ENCODE data around the gene ACTG1.
A peak's percentile ranks its signal among the peaks of the same experiment; 100 is the strongest.
"Not testable (repeated sequence)": the region's sequence is repeated elsewhere in the genome, so short reads cannot be mapped to it uniquely, and the experiment has no call there.

ACTG1 gene

DNA sequence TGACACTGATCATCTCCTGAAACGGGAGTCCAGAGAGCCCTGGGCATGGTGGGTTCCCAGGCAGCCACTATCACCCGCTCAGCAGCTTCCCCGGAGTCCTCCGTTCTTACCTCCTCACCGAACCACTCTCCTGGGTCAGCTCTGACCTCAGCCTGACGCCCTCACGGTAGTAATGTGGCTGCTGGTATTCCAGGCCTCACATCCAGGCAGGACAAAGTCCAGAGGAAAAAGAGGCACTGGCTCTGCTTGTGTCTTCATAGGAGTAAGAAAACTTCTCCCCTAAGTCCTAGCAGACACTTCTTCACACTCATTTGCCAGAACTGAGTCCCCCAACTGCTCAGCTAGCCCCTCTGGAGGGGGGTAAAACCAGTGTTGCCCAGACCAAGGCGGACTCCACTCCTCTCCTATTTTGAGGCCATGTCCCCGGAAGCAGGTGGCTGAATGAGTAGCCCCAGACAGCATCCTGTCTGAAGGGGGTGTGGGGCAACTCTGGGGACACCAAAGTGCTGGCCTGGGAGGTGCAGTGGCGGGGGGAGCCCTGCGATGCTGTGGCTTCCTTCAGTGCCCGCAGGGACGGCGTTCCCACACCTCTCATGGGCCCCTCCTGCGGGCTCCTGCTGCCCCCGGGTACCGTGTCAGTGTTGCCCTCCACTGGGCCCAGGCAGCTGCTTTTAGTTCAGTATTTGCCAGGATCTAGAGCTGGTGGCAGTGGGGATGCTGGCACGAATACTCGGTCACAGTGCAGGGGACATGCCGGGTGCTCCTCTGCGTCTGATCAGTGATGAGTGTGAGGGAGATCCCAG is 20.9 kb upstream of the ACTG1 start:
- DNase-seq (no peak), ATAC-seq (no peak)

GRCh38 chr17:81532490-81533287 is 20.1 kb upstream of the ACTG1 start:
- ATAC-seq (no peak), DNase-seq (no peak)

GRCh38 chr17:81531998-81532404 is 19.4 kb upstream of the ACTG1 start:
- DNase-seq, ATAC-seq: not testable (repeated sequence)

DNA sequence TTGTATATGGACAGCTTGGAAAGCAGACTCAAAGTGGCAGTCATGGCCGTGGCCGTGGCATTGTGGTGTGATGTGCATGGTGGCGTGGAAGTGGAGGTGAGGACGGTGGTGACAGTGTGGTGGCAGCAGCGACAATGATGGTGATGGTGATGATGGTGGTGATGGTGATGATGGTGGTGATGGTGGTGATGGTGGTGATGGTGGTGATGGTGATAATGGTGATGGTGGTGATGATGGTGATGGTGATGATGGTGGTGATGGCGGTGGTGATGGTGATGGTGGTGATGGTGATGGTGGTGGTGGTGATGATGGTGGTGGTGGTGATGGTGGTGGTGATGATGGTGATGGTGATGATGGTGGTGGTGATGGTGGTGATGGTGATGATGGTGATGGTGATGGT is 18.4 kb upstream of the ACTG1 start:
- not testable (repeated sequence) for DNase-seq, ATAC-seq

- DNase-seq (no peak), ATAC-seq (no peak)
Measured at GRCh38 chr17:81529437-81529803, 16.8 kb upstream of the ACTG1 start.

- ATAC-seq (no peak), DNase-seq (no peak)
Measured at GRCh38 chr17:81528651-81529436, 16.2 kb upstream of the ACTG1 start.

DNA sequence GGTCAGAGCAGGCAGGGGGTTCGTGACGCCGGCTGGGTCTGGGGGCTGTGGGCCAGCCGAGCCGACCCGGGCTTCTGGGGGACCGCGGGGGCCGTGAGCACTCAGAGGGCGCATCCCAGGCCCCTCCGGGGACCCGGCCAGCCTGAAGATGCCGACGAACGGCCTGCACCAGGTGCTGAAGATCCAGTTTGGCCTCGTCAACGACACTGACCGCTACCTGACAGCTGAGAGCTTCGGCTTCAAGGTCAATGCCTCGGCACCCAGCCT is 15.7 kb upstream of the ACTG1 start:
- ATAC-seq: no peak
- no peak for DNase-seq

DNA sequence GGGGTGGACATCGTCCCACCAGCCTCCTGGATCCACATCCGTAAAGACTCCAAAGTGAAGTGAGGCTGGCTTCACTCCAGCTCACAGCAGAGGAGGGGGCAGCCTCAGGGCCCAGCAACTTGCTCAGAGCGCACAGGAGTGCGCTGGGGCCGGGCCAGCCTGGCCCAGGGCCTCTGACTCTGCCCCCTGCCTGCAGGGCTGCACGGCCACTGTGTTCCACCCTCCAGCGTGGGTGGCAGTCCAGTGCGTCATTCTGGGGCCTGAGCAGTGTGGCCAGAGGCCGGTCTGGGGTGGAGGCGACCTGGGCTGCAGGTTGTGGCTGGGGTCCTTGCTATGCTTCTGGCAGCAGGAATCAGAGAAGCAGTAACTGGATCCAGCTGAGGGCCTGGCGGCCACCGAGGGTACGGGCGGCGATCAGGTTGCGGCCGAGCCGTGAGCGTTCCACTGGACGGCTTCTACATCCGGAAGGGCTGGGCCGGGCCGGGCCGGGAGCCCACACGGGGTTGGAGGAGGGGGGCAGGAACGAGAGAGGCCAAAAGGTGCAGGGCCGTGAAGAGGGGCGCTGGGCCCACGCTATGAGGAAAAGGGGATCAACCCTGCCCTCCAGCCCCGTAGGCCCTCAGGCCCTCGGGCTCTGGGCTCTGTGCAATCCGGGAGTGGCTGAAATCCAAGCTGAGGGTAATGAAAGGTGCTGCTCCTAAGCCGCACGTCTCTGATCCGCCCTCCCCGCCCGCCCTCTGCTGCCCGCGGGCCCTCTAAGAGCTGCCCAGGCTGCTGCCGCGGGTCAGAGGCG is 15.2 kb upstream of the ACTG1 start, which contains the start of gene FSCN2:
Gene FSCN2, plus strand, starts transcription at position 787 of the 793 bp plus-strand sequence. CDS start 155 bp downstream, outside the sequence.
- ATAC-seq (no peak), DNase-seq (no peak)

DNA sequence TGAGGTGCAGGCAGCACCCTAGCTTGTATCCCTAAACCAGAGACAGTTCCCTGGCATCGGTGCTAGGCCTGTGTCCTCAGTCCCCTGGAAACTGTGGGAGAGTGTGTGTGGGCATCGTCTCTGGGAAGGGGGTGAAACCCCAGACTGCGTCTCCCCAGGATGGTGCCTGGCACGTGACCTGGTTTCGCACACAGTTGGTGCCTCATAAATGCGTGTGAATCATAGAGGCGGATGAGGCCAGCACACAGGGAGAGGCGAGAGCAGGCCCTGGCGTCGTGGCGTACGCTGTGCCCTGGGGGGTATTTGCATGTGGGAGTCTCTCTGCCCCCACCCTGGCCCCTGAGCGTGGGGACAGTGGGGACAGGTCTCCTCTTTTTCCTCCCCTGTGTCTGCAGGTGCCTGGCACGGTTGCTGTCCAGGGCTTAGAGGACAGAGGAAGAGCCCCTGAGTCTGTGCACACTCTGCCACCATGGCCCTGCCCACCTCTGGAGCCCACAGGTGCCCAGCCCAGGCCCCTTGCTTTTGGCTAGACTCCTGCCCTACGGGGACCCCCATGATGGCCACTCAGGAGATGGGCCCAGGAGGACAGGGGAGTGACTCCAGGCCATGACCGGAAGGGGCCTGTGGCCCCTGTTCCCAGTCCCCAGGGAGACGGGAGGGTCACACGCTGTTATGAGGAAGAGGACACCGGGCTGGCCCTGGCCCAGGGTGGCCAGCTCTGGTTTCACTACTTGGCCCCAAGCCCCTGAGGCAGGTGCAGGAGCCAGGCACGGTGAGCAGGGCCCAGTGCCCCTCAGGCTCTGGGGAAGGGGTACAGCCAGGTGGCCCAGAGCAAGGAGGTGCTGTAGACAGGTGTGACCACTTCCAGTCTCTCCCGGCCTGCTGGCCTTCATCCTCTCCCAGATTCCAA is 14.3 kb upstream of the ACTG1 start:
- ATAC-seq: no peak

DNA sequence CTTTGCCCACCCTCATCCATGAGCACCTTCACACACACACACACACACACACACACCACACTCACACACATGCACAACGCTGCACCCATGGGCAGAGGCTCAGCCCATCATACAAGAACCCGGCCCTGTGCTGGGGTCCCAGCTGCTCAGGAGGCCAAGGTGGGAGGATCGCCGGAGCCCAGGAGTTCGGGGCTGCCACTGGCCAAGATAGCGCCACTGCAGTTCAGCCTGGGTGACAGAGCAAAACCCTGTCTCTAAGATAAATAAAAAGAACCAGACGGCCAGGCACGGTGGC is 12.2 kb upstream of the ACTG1 start:
- no peak for ATAC-seq
- no peak for DNase-seq

More for the DNA sequence above, 14.3 kb upstream of the ACTG1 start:
- DNase-seq: no peak

- no peak for DNase-seq
- no peak for ATAC-seq
Measured at GRCh38 chr17:81524039-81524864, 11.7 kb upstream of the ACTG1 start.

DNA sequence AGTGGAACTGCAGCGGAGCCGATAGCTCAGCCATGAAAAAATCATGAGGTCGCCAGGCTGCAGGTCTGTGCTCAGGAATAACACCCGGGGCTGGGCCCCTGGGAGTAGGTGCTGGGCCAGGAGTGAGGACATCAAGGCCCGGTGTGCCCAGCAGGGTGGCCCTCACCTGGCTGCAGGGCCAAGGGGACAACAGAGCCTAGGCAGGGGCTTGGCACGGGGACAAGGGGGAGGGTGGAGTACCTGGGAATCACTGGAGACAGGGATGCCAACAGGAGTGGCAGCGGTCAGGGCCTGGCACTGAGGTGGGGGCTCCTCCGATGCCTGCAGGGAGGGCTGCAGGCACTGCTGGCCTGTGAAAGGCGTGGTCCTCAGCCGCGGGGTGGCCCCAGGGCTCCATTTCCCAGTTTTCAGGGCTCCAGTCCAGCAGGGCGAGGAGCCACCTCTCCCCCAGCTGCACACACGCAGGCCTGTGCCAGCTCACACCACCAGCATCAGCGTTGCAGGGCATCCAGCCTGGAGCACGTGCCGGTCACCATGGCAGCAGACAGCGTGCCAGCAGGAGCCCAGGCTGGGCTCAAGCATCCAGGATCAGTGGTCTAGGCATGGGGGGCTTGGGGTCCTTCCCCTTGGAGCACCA is 10.9 kb upstream of the ACTG1 start:
- no peak for DNase-seq
- no peak for ATAC-seq

- ATAC-seq: no peak
Measured at GRCh38 chr17:81522491-81523401, 10.1 kb upstream of the ACTG1 start.

DNA sequence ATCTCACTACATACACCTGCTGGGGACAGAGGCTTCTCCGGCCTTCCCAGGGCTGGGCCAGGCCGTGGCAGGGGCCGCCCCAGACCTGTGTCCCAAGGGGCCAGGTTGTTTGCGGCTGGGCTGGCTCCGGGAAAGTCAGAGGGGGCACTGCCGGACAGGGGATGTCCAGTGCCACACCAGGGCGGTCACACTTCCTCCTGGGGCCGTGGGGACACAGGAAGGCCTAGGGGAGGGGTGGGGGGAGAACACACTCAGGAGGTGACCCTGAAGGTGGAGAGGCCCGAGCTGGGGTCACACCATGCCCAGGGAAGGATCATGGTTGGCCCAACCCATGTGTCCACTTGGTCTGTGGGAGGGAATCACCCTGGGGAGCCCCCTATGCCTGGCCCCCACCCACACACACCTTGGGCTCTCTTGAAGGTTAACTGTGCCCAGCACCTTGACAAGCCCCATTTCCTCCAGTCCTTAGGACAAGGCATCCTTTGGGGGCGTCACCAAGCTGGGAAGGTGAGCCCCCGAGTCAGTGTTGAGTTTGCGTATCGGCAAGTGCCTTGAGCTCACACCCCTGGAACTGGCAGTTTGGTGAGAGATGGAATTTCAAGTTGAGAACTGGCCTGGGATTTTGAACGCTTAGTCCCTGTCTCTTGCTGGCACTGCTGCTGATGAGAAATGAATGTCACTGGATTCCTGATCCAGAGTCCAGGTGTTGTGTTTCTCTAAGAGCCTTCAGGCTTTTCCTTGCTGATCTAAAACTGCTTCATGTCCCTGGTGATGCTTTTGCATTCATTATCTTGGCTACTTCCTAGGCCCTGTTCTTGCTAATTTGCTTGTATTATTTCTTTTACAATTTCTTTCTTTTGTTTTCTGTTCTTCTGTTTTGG is 7.7 kb upstream of the ACTG1 start:
- DNase-seq: peak; percentile 3
- ATAC-seq: no peak

More at GRCh38 chr17:81522491-81523401, 10.1 kb upstream of the ACTG1 start:
- no peak for DNase-seq

DNA sequence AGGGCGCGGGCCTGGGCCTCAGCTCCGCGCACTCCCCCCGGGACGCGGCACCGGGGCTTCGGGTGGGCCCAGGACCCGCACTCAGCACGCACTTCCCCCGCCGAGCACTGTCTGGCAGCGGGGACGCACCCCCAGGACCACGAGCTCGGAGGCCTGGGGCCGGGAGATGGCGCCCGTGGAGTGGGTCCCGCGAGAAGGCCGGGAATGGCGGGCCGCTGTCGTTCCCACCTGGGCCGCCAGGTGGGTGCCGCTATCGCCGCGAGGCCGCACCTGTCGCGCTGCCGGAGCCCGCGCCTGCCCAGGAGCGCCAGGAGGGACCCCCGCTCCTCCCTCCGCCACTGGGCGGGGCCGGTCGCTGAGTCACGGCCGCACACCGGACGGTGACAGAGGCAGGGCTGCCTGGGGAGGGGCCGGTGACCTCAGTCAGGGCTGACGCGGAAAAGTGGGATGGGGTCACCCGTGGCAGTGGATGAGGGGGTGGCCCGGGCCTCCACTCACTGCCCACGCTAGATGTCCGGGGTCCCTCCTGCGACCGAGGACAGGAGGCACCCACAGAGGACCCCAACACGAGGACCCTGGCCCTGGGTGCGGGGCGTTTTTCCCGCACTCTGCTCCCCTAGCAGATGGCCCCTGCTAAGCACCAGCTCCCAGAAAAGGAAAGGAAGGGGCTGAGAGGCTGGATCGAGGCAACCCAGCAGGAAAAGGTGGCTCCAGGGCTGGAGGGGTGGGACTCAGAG is 6.9 kb upstream of the ACTG1 start:
- ATAC-seq (peak; percentile 45), DNase-seq (peak; percentile 78)

DNA sequence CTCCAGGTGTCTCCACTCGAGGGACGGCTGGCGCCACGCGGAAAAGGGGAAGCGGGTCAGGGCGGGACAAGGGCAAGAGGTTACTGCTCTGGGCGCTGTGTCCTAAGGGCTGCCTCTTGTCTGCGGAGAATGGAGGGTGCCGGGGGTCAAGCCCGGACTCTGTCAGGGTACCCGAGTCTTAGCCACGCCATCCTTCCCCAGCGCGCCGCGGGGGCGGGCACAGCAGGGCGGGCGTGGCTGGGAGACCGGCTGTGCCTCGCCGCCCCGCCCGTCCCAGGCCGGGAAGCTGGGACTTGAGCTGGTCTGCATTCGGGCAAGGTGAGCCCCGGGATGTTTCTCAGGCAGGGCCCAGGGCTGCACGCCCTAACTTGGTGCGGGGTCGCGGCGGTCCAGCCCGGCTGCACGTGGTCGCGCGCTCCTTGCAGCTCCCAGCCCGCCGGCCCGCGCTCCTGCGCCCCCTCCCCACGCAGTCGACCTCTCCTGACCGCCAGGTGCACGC is 6.2 kb upstream of the ACTG1 start:
- peak; percentile 14 for ATAC-seq
- DNase-seq: peak; percentile 59

Measured in stimulated activated naive CD8-positive, alpha-beta T cell treated with anti-CD3 and anti-CD28 coated beads, Interleukin-15, Interleukin-2, amounts not matched to agents 100 U/mL and 50 U/mL, for 24 hours (primary cell).